CD4-positive, alpha-beta T cell treated with Interferon alpha-2 for 1 hour (primary cell): Measurements from ENCODE around the gene CDK18.

Experiments
- DNase-seq, 2 donors: peaks; one replicate each; pipeline ENCODE4 v3.0.0-alpha.2; 2020 to 2022

CDK18 gene

DNA sequence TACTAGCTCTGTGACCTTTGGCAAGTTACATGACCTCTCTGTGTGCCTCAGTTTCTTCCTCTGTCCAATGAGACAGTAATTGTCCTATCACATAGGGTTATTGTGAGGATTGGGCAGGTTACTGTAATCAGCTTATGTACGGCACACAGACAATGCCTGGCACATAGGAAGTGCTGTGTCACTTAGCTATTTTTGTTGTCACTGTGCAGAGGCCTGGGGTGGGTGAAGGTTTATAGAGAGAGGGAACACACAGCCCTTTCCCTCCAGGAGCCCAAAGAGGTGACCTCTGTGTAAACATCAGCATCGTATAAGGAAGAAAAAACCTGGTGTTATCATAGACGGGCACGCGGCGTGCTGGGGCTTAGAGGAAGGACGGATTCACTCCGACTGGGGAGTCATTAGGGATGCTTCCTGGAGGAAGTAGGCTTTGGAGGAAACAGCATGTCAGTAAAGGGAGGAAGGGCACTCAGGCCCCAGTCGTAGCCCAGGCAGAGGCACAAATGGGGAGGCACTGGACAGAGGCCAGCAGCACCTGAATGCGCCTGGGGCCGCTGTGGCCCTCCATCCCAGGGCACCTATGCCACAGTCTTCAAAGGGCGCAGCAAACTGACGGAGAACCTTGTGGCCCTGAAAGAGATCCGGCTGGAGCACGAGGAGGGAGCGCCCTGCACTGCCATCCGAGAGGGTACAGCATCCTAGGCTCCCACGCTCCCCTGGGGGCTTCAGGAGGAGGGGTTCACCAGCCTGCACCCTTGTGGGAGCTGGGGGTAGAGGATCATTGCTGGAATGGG lies 21.2 kb downstream of the CDK18 start:
- no peak for DNase-seq

DNA sequence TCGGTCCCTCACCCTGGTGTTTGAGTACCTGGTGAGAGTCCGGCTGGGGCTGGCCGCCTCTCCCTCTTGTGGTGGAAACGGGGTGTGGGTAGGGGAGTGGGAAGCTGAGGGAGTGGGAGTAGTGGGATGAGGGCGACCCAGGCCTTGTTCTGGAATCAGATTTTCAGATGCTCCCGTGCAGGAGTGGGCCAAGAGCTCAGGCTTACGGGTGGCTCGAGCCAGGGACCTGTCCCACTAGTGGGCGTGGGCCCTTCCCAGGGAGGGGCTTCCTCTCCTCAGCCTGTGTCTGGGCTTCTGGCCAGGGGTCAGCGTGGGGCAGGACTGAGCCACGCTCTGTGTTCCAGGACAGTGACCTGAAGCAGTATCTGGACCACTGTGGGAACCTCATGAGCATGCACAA lies 22.0 kb downstream of the CDK18 start:
- DNase-seq = no peak

DNA sequence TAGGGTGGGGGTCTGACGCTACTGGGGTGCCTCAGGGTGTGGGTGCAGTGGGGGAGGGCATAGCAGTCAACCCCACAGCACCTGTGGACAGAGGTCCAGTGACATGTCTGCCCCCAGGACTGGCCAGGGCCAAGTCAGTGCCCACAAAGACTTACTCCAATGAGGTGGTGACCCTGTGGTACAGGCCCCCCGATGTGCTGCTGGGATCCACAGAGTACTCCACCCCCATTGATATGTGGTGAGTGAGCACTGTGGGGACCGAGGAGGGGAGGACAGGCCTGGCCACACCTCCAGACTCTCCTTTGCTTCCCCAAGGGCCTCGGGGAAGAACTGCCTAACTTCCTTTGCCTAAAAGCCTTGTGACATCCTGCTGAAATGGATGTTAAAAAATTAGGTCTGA lies 23.5 kb downstream of the CDK18 start:
- DNase-seq = no peak

DNA sequence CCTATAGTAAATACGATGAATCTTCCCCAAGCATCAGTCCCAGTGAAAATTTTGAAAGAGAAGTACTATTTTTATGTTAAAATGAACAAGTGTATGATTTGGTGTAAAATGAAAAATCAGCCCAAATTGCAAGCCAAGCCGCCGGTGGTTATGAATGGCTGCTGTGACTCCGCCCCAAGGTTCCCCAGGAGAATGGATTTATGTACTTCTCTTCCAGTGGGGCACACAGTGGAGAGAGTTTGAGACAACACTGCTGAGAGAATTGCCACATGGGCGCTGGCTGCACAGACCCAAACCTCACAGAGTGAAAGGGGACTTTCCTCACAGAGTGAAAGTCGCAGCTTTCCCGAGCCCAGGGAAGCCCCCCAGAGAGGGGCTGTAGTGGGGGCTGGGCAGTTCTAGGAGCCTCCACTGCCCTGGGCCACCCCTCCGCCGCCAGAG lies 24.0 kb downstream of the CDK18 start:
- no peak for DNase-seq

DNA sequence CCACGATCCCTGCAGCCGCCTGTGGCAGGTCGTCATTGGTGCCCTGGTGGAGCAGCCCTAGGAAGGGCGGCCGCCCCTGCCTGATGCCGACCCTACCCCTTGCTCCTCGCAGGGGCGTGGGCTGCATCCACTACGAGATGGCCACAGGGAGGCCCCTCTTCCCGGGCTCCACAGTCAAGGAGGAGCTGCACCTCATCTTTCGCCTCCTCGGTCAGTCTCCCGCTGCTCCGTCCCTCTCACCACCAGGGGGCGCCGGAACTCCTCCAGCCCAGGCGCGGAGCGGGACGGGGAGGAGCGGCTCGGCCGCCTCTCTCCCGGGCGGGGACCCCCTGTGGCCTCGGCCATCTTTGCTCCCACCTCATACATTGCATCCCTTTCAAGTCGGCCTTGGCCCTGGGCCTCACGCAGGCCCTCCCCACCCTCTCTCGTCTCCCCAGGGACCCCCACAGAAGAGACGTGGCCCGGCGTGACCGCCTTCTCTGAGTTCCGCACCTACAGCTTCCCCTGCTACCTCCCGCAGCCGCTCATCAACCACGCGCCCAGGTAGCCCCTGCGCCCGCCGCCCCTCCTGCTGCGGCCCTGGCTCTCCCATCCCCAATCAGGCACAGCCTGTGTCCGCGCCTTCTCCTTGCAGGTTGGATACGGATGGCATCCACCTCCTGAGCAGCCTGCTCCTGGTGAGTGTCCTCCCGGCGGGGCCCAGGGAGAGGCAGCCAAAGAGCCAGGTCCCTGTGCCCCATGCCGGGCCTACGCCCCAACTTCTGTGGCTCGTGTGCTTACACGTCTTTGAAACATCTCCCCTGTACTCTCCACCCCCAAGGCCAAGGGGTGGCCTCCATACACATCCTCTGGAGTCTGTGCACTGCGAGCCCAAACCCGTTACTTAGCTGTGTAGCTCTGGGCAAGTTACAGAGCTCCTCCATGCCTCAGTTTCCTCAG lies 24.7 kb downstream of the CDK18 start:
- DNase-seq = peak; percentile 71 to 77

DNA sequence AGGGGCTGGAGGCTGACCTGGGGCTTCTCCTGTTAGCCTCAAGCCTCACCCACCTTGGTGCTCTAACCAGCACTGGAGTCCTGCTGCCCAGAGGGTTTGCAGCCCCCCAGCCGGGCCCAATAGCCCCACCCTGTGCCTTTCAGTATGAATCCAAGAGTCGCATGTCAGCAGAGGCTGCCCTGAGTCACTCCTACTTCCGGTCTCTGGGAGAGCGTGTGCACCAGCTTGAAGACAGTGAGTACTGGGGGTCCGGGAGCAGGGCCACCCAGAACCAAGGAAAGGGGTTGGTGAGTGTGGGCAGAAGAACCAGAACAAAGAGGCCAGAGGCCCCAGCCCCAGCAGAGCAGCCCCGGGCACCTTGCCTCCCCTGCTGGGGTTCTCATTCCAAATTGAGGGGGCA lies 25.6 kb downstream of the CDK18 start:
- no peak for DNase-seq

DNA sequence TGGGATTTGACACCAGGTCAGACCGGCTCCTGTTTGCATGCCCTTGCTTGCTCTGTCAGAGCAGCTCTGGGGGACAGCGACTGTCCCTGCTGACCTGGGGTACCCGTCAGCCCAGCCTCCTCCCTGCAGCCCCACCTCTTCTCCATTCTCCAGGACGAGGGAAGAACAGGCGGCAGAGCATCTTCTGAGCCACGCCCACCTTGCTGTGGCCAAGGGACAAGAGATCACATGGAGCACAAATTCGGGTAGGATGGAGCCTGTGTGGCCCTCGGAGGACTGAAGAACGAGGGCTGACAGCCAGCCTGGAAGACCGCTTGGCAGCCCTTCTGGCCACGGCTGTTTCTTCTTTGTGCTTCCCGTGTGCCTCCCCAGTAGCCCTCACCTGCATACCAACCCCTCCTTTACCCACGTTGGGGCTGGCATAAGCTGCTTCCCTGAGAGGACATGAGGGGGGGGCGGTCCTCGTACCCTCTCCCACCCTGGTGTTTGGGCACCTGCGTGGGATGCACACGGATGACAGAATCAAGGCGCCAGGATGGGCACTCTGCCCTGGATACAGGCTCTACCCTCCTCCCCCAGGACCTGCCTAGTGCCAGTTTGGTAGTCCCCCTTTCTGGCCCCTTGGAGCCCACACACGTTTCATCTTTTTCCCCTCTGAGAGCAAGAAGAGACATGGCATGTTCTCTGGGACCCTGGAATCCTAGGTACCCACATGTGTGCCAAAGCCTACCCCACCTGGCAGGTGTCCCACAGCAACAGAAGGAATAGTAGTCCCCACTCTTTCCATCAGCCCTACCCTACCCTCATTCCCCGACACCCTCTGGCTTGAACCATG lies 26.9 kb downstream of the CDK18 start:
- DNase-seq = no peak

DNA sequence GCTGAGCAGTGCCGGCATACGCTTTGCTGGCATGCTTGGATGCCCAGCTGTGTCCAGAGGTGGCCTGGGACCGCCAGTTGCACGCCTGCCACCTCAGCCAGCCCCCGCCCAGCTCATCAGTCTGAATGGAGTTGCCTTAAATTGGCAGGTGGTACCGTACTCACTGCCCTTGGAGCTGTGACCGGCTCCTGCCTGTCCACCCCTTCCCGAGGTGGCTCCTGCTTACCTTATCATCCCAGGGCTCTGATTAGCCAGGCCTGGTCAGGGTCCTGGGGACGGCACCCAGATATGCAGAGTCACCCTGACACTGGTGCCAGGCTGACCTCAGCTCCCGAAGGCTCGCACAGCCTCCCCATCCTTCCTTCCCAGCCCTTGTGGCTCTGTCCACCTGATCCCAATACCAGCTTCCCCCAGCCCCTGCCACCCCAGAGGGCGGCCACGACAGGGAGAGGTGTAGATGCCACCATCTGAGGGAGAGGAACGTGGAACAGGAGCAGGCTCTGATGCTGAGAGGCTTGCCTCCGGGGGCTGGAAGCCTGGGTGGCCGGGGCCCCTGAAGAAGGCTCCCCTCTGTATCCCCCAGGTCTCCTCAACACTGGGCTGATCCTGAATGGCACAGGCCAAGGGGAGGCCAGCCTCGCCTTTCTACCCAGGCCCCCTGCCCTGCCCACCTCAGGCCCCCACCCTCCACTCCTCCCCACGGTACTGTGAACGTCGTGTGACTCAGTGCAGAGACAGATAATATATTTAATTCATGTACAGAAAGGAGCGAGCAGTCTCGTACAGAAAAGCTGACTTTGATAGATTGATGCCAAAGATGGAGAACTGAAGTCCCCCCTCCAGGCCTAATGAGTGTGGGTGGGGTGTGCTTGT lies 27.8 kb downstream of the CDK18 start:
- DNase-seq = no peak

DNA sequence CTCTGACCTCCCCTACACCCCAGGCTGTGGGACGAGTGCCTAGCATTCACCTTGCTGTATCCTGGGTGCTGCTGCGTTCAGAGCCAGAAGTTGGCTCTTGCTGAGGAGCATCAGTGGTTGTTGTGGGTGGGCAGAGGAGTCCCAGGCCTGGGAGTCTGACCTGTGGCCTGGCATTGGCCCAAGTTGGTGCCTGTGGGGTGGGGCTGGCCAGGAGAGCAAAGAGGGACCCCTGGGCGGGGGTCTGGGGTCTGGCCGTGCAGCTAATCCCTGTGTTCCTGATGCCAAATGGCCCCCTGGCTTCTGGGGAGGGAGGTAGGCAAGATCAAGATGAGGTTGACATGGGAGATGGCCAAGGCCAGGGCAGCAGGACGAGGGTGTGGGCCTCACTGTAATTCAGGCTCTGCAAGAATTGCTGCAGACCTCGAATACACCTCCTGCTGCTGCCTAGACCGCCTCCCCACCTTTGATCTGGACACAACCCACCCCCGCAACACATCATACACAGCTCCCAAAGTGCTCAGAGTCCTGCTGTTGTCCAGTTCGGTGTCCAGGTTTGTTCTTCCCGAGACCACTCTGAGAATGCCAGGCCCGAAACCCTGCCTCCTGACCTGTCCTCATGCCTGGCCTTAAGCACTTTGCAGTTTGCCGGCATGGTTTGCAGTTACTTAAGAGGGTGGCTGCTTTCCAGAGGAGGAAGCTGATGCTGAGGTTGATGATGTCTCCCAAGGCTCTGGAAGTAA lies 28.7 kb downstream of the CDK18 start:
- no peak for DNase-seq

DNA sequence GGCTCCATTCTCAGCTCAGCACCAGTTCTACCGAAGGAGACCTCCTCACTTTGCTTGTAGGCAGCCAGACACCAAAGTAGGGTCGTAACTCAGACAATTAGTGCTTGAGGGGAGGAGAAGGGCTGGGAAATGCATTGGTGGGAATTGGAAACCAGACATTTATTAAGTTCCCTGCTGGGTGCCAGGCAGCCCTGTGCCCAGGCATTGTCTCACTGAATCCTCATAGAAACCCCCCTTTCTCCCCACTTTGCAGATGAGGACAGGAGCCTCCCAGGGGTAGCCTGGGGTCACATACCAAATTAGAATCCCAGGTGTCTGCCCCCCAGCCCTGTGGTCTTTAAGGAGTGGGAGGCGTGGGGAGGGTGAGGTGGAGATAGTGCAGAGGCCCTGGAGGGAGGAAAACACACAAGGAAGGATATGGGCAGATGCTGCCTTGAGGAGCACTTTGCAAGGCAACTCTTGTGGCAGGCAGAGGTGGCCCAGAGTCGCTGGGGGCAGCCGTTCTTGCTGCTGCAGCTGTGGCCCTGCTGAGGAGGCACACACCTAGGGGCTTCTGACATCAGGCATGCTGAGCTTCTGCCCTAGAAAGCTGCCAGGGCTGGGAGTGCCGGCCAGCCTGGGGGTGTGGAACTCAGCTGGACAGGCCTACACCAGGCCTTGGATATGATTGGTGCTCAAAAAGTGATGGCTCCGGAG lies 29.4 kb downstream of the CDK18 start:
- DNase-seq = no peak

DNA sequence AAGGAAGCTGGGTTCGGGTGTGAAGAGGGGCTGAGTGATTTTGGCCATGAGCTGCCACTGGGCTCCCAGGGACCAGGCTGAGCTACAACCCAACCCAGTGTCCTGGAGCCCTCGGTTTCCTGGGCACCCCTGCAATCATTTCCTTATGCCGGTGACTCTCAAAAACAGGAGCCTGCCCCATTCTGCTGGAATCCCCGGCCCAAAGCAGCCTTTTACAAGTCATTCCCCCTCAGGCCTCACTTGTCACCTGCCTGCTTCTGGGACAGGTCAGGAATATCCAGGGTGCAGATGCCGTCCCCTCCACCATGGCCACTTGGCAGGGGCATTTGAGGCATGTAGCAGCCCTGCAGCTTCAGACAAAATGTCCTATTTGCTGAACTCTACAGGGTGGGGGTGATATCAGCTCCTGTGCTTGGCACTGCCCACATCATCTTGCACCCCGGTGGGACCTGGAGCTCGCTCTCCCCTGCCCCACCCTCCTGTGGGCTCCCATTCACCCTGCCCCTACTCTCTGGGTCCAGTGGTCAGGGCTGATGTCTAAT lies 30.0 kb downstream of the CDK18 start:
- no peak for DNase-seq

DNA sequence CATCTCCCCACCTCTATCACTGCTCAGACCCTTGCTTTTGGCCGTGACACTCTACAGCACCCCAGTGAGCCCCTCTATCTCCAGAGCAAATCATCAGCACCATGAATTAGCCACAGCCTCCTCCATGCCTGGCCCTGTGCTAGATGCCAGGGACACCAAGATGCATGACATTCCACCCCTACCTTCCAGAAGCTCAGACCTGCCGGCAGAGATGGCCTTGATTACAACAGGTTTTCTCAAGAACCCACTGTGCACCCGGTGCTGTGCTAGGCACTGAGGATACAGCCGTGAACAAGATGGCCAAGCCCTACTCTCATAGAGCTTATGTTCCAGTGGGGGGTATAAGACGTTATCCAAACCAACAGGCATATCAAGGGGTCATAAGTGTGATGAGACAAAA lies 30.6 kb downstream of the CDK18 start:
- DNase-seq = no peak

DNA sequence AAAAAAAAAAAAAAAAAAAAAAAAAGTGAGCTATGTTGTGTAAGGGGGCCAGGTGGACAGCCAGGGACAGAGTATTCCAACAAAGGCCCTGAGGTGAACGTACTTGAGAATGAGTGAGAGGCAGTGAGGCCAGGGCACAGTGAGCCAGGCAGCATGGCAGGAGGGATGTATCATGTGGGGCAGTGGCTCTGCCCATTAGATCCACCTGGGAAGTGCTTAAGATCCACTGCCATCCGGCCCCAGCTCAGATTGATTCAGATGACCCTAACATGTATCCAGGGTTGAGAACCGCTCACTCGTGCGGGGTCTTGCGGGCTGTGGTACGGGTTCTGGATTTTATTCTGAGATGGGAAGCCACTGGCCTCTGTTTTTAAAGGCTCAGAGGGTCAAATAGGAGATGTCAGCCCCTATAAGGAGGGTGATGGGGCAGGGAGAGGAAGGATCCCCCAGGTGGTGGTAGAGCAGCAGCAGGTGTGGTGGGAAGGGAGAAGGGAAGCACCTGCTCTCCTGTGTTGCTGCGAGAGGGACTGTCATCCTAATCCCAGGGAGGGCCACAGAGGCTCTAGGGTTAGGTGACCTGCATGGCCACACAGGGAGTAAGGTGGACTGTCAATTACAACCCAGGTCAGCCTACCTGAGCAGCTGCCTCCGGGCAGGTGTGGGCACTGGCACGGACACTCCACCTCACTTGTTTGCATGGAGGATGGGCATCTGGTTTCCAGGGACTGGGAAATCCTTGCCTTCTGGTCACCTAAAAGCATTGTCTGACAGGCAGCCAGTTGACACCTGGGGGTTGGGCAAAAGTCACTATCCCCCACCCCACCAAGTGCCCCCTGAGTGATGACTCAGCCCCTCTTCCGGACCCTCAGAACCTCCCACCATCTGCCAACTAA lies 31.6 kb downstream of the CDK18 start:
- no peak for DNase-seq

DNA sequence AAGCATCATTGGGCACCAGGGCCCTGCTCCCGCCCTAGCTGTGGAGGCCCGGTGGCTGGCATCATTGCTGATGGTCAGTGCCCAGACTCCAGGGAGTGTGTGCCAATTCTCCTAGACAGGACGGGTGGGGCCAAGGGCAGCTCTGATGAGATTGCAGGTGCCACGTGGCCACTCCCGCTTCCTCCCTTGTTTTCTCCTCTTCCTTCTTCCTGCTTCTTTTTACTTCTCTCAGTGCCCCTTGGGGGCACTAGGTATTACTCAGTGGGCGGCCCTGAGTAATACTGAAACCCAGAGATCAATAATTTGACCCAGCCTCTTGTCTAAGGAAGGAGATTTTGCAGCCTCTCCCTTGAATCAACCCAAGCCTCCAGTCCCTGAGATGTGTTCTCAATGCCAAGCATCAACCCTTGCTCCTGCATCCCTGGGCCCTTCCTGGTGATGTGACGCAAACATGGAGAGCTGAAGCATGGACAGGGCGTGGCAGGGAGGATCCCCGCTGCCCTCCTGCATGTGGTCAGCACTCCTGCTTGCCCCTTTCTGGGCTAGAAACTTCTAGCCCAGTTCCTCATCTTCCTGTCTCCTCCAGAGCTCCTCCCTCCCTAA lies 32.4 kb downstream of the CDK18 start:
- DNase-seq = no peak

DNA sequence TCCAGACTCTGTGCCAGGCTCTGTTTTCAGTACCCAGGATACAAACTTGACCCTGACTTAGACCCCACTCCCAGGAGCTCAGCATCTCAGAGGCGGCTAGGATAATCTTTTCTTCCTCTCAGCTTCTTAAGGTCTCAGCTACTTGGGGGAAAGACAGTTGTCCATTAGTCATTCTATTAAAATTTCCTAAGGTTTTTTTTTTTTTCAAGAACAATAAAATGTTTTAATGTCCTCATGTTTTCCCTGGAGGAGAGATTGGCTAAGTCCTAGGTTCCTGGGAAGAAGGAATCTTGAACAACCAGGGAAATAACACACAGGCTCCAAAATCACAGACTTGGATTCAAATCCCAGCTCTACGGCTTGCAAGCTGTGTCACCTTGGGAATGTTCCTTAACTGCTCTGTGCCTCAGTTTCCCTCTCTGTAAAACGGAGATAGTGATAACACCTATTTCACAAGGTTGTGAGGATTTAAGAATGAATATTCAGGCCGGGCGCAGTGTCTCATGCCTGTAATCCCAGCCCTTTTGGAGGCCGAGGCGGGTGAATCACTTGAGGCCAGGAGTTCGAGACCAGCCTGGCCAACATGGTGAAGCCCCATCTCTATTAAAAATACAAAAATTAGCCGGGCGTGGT lies 33.0 kb downstream of the CDK18 start:
- no peak for DNase-seq

DNA sequence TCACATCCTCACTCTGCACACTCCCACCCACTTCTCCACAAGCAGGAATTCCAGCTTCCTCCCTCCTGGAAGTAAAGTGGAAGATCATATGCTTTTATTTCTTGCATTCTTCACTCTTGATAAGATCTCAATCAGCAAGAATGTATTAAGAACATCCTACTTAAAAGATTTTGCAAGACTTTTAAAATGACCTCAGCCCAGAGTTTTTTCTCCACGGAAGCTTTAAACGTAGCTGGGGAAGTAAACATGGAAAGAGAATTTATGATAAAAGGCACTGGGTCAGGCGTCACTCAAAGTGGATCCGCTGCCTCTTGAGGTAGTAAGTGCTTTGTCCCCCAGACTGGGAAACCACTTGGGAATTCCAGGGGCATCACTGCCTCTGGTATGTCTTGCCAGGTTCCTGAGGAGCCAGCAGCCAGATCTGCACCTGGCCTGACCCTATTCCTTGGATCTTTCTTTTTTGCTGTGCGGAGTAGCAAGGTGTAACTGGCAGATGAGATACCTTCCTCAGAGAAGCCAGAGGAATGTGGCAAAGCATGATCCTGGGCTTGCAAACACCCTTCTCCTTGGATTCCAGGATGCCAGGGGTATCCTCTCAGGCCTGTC lies 33.9 kb downstream of the CDK18 start:
- DNase-seq = no peak

DNA sequence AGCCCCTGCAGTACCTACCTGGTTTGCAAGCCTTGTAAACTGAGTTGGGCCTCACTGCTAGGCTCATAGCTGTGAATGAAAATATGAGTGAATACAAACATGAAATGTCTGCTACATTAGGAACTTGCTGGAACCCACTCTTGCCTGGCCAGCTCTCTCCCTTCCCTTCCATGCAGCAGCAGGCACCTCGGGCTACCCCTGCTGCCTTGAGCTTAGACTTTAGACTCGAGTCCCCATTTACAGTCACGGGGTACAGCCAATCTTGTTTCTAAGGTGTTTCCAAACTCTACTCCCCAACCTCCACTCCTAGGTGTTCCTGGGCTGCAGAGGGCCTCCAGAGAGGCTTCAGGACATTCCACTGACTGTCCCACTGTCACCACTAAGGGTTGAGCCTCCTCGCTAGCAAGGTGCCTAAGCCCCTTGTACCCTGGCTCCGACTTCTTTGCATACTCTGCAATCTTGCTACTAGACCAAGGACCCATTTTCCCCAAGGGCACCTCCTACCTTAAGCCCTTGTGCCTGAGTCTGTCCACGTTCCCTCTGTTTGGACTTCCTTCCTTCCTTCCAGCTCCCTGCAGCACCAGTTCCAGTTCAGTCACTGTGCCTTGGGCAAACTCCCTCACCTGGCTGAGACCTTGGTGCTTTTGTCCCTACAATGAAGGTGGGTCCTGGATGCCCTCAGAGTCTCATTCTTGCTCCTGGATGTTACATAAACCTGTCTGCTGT lies 36.9 kb downstream of the CDK18 start:
- no peak for DNase-seq
